Activated CD8-positive, alpha-beta memory T cell treated with anti-CD3 and anti-CD28 coated beads for 1 hour (primary cell): Measurements from ENCODE around the gene CCNF.

Experiments
- DNase-seq, 2 donors: peaks; one replicate each; pipeline ENCODE4 v3.0.0-alpha.2; 2020; ENCODE audit warnings: low read depth in 1 of 2; ENCODE audit errors: extremely low read depth in 1 of 2

Gene CCNF

DNA sequence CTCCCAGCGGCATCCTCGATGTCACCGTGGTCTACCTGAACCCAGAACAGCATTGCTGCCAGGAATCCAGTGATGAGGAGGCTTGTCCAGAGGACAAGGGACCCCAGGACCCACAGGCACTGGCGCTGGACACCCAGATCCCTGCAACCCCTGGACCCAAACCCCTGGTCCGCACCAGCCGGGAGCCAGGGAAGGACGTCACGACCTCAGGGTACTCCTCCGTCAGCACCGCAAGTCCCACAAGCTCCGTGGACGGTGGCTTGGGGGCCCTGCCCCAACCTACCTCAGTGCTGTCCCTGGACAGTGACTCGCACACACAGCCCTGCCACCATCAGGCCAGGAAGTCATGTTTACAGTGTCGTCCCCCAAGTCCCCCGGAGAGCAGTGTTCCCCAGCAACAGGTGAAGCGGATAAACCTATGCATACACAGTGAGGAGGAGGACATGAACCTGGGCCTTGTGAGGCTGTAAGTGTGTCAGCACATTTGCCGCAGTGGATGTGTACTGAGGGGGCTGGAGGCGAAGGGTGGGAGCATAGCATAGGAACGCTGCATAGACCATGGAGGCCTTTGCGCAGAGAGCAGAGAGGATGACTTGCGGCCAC lies 27.4 kb downstream of the CCNF start:
- DNase-seq: no peak

GRCh38 chr16:2457267-2457666 lies 28.0 kb downstream of the CCNF start:
- no peak for DNase-seq

DNA sequence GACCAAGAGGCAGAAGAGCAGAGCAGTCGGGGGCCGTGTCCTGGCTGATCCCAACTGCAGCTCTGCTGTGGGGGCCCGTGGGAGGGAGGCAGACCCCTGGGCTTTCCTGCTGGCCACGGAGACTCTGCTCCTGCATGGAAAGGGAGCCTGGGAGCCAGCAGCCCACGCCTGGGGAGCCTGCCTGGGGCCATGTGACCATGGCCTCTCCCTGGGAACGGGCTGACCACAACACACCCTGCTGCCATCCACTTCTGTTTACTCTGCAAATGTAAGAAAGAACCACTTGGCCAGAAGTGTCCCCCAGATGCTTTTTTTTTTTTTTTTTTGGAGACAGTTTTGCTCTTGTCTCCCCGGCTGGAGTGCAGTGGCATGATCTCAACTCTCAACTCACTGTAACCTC lies 28.7 kb downstream of the CCNF start:
- DNase-seq: no peak

DNA sequence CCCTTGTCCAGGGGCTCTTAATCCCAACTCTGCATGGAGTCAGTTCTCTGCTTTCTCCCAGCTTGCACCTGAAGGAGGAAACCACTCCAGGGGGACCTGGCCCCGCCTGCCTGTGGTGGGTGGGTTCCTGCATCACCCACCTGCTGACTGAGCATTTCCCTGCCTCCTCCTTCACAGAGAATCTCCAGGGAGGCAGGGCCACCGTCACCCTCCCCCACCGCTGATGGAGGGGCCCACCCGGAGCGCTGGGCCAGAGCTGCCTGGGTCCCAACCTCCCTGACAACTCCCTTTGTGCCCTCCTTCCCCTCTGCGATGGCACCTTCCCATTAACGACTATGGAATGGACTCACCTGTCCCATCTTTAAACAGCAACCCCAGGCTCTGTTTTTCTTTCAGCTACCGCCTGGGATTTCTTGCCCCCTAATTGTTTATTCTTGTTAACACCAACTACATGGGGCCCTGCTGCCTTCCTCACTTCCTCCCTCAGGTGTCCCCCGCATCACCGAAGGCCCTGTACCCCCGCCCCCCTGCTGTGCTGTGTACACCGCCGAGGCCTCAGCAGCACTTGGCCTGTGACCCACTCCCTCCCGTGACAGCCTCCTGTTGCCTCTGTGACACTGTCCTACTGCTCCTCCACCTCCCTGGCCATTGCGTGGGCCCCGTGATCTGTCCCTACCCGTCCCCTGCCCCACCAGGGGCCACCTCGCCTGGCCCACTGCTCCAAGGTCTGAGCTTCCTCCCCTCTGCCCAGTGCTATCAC lies 29.8 kb downstream of the CCNF start:
- no peak for DNase-seq

- DNase-seq: peak; percentile 93 to 97
Observed at GRCh38 chr16:2459647-2460390, 30.6 kb downstream of the CCNF start, which contains the start of gene TEDC2. TEDC2 (plus strand) TSS chr16:2460109; CDS start chr16:2460145, 36 bp downstream.

- DNase-seq: no peak
Observed at GRCh38 chr16:2460391-2460713, 31.1 kb downstream of the CCNF start.

DNA sequence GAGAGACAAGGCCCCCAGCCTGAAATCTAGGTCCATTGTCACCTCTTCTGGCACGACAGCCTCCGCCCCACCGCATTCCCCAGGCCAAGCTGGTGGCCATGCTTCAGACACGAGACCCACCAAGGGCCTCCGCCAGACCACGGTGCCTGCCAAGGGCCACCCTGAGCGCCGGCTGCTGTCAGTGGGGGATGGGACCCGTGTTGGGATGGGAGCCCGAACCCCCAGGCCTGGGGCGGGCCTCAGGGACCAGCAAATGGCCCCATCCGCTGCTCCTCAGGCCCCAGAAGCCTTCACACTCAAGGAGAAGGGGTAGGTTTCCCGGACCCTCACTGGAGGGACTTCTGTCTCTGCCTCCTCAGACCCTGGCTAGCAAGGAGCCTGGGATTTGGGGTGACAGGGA lies 31.7 kb downstream of the CCNF start:
- DNase-seq: no peak

DNA sequence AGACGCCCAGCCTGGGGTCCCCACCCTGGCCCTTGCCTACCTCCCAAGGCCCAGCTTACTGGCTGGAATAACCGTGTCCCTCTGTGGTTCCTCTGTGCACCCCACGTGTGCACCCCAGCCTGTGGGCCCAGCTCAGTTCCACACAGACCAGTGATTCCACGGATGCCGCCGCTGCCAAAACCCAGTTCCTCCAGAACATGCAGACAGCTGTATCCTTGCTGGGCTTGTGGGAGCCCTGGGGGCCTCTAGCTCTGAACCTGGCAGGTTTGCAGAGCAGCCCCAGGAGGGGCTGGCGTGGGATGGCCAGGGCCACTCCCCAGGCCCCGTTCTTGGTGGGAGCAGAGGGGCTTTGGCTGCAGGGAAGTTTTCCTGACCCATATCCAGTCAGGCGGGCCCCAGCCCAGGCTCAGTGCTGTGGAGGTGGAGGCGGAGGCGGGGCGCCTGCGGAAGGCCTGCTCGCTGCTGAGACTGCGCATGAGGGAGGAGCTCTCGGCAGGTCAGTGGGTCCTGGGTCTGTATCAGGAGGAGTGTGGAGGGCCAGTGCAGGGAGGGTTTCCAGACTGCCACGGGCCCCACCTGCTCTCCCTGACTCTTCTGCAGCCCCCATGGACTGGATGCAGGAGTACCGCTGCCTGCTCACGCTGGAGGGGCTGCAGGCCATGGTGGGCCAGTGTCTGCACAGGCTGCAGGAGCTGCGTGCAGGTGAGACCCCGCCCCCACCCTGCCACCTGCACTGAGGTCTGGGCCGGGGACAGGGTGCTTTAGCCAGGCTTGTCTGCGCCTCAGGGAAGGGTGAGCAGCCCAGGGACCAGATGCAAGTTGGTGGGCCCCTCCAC lies 33.0 kb downstream of the CCNF start:
- no peak for DNase-seq

DNA sequence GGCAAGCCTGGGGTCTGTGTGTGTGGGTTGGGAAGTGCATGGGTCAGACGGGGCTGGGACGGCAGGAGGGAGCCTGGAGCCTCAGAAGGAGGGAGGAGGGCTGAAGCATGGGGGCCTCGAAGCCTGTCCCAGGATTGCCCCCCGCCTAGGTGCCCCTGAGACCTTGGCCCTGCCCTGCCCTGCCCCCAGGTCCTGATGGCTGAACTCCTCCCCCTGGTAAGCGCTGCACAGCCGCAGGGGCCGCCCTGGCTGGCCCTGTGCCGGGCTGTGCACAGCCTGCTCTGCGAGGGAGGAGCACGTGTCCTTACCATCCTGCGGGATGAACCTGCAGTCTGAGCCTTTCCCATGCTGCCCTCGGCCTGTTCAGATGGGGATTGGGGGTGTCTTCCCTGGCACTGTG lies 35.1 kb downstream of the CCNF start:
- no peak for DNase-seq

DNA sequence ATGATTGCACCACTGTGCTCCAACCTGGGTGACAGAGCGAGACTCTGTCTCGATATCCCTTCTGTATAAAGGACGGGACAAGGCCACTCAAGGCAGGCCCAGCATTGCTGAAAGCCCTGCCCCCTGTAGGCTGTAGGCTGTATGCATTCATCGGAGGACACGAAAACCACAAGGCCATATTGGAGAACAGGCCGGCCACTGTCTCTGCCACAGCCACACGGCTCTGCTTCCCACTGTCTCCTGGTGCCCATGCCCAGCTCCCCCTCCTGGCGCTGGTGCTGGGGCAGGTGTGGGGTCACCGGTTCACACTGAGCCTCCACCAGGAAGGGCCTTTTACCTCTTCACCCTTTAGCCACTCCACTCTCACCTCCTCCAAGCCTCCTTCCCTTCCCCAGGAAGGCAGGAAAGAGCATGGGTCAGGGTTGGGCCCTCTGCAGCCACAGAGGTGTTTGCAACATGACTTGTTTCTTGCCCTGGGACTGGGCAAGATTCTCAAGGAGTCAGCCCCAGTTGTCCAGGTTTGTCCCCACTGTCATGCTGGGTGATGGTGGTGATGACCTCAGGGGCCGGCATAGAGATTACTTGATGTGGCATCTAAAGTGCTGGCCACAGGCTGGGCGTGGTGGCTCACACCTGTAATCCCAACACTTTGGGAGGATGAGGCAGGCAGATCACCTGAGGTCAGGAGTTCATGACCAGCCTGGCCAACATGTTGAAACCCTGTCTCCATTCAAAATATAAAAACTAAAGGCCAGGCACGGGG lies 36.6 kb downstream of the CCNF start:
- DNase-seq: no peak

- DNase-seq: no peak
Observed at GRCh38 chr16:2466667-2467527, 37.6 kb downstream of the CCNF start.

DNA sequence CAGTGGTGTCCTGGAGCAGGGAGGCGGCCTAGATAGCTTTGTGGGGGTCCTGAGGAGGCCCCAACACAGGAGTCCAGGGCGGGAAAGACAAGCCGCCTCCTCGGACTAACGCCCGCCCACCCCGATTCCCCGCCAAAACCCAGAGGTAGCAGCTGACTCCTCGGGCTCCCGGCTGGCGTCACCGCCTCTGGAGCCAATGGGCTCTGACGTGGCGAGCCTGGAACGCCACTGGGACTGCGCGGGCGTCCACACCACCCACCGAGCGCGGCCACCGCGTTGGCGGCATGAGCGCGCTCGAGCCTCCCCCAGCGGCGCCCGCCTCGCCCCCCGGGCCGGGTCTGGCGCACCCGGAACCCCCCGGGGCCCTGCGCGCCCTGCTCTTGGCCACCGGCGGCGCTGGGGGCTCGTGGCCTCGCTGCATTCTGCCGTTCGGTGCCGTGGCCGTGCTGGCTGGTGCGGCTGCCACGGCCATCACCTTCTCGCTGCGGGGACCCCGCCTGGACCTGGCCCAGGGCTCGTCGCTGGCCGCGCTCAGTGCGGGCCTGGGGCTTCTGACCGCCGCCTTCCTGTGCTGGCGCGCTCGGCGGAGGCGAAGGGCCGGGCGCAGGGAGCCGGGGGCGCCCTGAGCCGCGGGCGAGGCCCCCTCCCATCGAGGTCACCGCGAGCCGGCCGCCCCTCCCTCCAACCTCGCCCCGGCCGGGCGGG lies 38.4 kb downstream of the CCNF start:
- DNase-seq: no peak

DNA sequence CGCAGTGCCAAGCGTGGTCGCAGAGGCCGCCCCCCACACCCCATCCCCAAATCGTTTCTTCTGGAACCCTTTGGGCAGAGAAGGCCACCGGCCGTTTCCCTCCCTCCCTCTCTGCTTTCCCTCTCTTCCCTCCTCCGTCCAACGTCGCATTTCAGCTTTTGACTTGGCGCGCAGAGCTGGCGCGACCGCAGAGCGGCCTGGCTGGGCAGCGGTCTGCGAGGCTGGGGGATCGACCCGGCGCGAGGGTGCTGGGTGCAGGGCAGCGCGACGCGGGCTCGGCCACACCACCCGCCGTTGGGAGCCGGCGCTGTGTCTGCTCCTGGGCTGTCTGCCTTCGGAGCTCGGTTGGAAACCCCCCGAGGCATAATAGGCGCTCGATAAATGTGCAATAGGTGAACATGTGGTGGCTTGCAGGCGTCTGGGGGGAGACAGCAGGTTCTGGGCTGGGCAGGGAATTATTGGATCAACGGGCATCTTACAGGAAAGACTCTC lies 39.0 kb downstream of the CCNF start:
- DNase-seq: no peak

DNA sequence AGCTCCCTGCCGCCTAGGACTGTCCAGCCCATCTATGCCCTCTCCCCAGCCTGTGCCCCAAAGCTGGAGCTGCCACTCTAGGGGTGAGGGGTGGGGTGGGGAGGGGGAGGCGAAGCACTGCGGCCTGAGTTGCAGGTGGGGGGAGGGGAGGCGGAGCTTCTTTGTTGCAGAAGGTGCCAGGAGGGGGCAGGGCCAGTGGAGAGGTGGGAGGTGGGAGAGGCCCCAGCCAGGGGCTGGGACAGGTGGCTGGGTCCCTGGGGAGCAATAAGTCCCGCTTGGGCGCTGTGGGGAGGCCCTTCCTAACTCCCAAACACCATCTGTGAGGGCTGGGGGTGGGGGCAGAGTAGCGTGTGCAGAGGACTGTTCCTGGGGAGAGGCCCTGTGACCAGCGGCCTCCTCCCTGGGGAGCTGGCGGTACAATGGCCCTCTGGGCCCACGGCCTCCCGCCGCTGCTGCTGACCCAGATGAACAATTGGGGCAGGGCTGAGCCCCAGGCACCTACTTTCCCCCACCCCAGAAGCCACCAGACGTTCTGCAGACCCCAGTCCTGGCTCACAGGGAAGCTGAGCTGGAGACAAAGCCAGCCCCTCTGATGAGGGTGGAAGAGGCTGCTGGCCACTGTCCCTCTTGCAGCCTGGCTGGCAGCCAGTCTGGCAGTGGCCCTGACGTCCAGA lies 39.6 kb downstream of the CCNF start:
- DNase-seq: no peak

GRCh38 chr16:2469399-2470233 lies 40.4 kb downstream of the CCNF start:
- DNase-seq: no peak

- DNase-seq: no peak
Observed at GRCh38 chr16:2470234-2470601, 41.0 kb downstream of the CCNF start.

GRCh38 chr16:2470603-2471015 lies 41.4 kb downstream of the CCNF start:
- no peak for DNase-seq
